A549 (cell line): Measurements from ENCODE around the gene ZEB1.

ENCODE experiments used
- CTCF ChIP-seq: fragments of >200 bp; sonication (Bioruptor Twin); formaldehyde crosslinking; IDR thresholded peaks from 3 replicates; pipeline ENCODE4 v1.5.1; 2016
- EHMT2 ChIP-seq: fragments of 200-600 bp; sonication (generic); IDR thresholded peaks from 2 replicates; pipeline ENCODE4 v1.6.1; 2016; ENCODE audit warnings: antibody characterized with exemption, low read depth, mild to moderate bottlenecking, moderate library complexity
- MAZ ChIP-seq: fragments of 150-350 bp; IDR thresholded peaks from 2 replicates; pipeline ENCODE4 v1.6.1; 2014; ENCODE audit warnings: antibody characterized with exemption, low read depth, low read length, borderline replicate concordance
- POLR2A ChIP-seq: IDR thresholded peaks from 2 replicates; pipeline ENCODE4 v1.6.1; 2012; ENCODE audit warnings: mild to moderate bottlenecking, low read length

GRCh38 chr10:31273789-31274188 is 45.2 kb upstream of the ZEB1 start:
- TF ChIP-seq POLR2A (no peak), CTCF (no peak), MAZ (no peak), EHMT2 (no peak)
